Hematopoietic multipotent progenitor cell treated with erythropoietin and hydrocortisone succinate and interleukin-3 and kit ligand, for 4 days (in vitro differentiated cells): ENCODE results near the gene ELOVL3.
"Not testable (repeated sequence)": the region's sequence is repeated elsewhere in the genome, so short reads cannot be mapped to it uniquely, and the experiment has no call there.

ENCODE experiments used
- DNase-seq: peaks from one replicate; pipeline ENCODE4 v3.0.0-alpha.2; 2015

The ELOVL3 gene

GRCh38 chr10:102227050-102227449, 951 bp downstream of the ELOVL3 start:
- peak; percentile 83 for DNase-seq

GRCh38 chr10:102229810-102230263, 3.7 kb downstream of the ELOVL3 start:
- DNase-seq, result peak; percentile 89

GRCh38 chr10:102230264-102230860, 4.3 kb downstream of the ELOVL3 start:
- DNase-seq, result peak; percentile 67

- DNase-seq, result peak; percentile 56
These were observed 4.8 kb downstream of the ELOVL3 start for GRCh38 chr10:102230861-102231356.

GRCh38 chr10:102231357-102232318, 5.5 kb downstream of the ELOVL3 start:
- peak; percentile 84 for DNase-seq

- no peak for DNase-seq
These were observed 7.9 kb downstream of the ELOVL3 start for GRCh38 chr10:102233997-102234396.

GRCh38 chr10:102234888-102235597, 8.9 kb downstream of the ELOVL3 start:
- DNase-seq, result no peak

GRCh38 chr10:102235598-102235920, 9.5 kb downstream of the ELOVL3 start:
- DNase-seq, result no peak

GRCh38 chr10:102236006-102236405, 9.9 kb downstream of the ELOVL3 start:
- no peak for DNase-seq

GRCh38 chr10:102237711-102238252, 11.7 kb downstream of the ELOVL3 start:
- no peak for DNase-seq

- no peak for DNase-seq
These were observed 14.4 kb downstream of the ELOVL3 start for GRCh38 chr10:102240467-102241031.

- no peak for DNase-seq
These were observed 14.9 kb downstream of the ELOVL3 start for GRCh38 chr10:102241032-102241443.

GRCh38 chr10:102241444-102242117, 15.5 kb downstream of the ELOVL3 start, which contains the start of gene PITX3:
TSS of gene PITX3 (minus strand) at chr10:102241512. CDS start at chr10:102232080, 9,432 bp downstream.
- peak; percentile 98 for DNase-seq

GRCh38 chr10:102242118-102242485, 16.0 kb downstream of the ELOVL3 start:
- peak; percentile 13 for DNase-seq

- no peak for DNase-seq
These were observed 17.2 kb downstream of the ELOVL3 start for GRCh38 chr10:102243309-102243708.

GRCh38 chr10:102245082-102245931, 19.2 kb downstream of the ELOVL3 start, which contains the start of gene GBF1:
TSS of gene GBF1 (plus strand) at chr10:102245532. CDS start at chr10:102258939, 13,407 bp downstream.
- peak; percentile 100 for DNase-seq

GRCh38 chr10:102245932-102246251, 19.8 kb downstream of the ELOVL3 start:
- no peak for DNase-seq

- DNase-seq, result peak; percentile 20
These were observed 20.2 kb downstream of the ELOVL3 start for GRCh38 chr10:102246261-102246660.

- no peak for DNase-seq
These were observed 21.6 kb downstream of the ELOVL3 start for GRCh38 chr10:102247734-102248133.

- not testable (repeated sequence) for DNase-seq
These were observed 26.4 kb downstream of the ELOVL3 start for GRCh38 chr10:102252508-102252907.

- no peak for DNase-seq
These were observed 28.3 kb downstream of the ELOVL3 start for GRCh38 chr10:102254426-102254825.
